PFSK-1 (cell line): Measurements from ENCODE around the gene MCM10.

Experiments used
- POLR2AphosphoS5 ChIP-seq: IDR thresholded peaks from 2 replicates; pipeline ENCODE4 v1.6.1; 2012; ENCODE audit warnings: low read depth, mild to moderate bottlenecking, control low read depth, low read length, moderate library complexity
- TAF1 ChIP-seq: IDR thresholded peaks from 2 replicates; pipeline ENCODE4 v1.6.1; 2012; ENCODE audit warnings: low read length, control low read depth, borderline replicate concordance; ENCODE audit not compliant: insufficient read depth

- TF ChIP-seq TAF1 (no peak), POLR2AphosphoS5 (no peak)
These were observed 60.2 kb downstream of the MCM10 start for GRCh38 chr10:13221572-13221971.
